GM12801 (cell line): ENCODE results near the gene FLRT1.

Source experiments
- TF ChIP-seq, protein P1 (sequence below): IDR thresholded peaks from one replicate; pipeline ENCODE4 v1.5.1; 2011; ENCODE audit warnings: control low read depth; ENCODE audit not compliant: insufficient read length; ENCODE audit errors: extremely low read depth

Gene FLRT1

DNA sequence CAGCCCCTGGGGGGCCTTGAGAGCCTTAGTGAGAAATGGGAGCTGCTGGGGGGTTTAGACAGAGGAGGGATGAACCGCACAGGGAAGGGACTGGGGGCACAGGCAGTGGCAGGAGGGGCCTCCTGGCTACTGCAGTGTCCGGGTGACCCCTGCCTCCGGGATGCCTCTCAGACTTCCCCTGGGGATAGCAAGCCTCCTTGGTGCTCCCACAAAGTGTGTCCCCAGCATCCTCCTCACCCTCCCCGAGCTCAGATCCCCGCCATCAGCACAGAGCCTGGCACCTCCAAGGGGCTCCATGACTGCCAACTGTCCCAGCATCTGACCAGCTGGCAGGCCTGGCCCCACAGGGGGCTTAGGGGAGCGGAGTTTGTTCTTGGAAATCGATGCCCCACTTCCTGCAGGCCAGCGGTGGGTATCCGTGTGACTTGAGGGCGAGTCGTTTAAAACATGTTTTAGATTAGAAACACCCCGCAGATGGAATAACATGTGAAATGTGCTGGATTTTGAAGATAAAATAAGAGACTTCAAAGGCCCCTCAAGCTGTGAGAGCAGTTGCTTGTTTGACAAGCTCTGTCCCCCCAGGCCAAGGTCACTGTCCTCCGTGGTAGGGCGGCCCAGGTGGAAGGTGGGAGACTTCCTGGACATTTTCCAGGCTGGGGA, 13.5 kb upstream of the FLRT1 start:
- TF ChIP-seq, protein P1, sequence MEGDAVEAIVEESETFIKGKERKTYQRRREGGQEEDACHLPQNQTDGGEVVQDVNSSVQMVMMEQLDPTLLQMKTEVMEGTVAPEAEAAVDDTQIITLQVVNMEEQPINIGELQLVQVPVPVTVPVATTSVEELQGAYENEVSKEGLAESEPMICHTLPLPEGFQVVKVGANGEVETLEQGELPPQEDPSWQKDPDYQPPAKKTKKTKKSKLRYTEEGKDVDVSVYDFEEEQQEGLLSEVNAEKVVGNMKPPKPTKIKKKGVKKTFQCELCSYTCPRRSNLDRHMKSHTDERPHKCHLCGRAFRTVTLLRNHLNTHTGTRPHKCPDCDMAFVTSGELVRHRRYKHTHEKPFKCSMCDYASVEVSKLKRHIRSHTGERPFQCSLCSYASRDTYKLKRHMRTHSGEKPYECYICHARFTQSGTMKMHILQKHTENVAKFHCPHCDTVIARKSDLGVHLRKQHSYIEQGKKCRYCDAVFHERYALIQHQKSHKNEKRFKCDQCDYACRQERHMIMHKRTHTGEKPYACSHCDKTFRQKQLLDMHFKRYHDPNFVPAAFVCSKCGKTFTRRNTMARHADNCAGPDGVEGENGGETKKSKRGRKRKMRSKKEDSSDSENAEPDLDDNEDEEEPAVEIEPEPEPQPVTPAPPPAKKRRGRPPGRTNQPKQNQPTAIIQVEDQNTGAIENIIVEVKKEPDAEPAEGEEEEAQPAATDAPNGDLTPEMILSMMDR, result no peak

DNA sequence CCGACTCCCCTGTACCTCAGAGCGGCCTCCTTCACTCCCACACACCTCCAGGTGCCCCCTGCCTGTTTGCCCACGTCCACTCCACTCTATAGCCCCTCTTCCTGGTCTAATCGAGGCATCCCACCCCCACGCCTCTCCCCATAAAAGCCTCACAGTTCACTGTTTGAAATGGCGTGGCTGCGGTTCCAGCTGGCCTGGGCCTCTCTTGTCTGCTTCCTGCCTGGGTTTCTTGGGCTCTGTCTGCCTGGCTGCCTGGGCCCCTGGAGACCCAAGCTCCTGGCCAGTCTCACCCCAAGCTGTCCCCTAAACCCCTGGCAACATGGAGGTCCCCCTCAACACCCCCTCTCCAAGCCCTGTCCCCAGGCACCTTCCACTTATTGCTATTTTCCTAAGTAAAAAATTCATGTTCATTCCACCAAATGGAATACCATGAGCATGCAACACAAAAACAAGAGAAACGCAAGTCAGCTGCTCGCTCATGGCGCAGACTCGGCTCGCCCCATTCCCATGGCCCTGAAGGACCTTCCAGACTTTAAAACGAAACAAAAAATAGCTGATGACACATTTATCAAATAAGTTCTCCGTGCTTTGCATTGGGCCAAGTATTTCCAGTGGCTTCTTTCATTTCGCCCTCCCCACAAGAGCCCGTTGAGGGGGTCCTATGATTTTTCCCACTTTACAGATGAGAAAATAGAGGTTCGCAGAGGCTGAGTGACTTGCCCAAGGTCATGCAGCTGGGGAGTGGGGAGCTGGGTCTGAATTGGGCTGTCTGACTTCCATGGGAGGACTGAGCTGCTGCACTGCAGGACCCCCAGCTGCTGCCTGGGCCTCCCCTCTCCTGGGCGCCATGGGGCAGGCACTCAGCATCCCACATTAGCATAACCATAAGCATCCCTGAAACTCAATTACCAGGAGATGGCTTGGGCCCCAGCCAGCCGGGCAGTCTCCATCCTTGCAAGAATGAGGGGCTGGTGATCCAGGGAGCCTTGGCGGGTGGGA, 11.7 kb upstream of the FLRT1 start:
- TF ChIP-seq, protein P1, result no peak

DNA sequence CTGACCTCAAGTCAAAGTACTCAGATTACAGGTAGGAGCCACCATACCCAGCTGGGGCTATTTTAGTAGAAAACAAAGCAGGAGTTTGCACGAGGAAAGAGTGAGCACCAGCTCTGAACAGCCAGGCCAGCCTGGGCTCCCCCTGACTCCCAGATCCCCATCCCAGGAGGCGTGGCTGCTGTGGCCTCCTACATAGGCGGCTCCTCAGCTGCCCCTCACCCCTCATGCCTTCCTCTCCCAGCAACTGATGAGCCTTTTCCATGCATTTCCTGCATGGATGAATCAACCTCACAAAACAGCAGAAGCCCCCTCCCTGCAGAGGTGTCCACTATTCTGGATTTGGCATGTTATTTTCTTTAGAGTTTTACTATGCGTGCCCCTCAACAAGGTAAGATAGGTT, 10.5 kb upstream of the FLRT1 start:
- TF ChIP-seq, protein P1, result no peak

DNA sequence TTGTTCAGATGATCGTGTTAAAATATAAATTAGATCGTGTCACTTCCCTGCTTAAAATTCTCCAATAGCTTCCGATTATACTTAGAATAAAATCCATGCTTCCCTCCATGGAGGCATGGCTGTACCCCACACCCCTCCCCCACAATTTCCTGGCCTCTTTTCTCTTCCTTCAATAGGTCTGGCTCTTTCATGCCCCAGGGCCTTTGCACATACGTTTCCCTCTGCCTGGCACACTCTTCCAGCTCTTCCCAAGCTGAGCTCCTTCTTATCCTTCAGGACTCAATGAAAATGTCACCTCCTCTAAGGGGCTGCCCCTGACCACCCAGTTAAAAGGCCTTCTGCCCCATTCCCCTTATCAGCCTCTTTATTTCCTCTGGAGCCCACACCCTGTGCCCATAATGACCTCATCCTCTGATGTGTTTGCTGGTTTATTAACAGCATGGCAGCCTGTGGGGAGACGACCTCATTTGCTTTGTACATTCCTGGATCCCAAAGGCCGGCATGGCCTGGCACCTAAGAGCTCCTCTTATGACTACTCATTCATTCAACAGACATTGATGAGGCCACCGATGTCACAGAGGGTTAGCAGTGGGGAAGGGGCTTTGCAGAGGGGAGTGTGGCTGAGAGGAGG, 9.0 kb upstream of the FLRT1 start:
- TF ChIP-seq, protein P1, result no peak

DNA sequence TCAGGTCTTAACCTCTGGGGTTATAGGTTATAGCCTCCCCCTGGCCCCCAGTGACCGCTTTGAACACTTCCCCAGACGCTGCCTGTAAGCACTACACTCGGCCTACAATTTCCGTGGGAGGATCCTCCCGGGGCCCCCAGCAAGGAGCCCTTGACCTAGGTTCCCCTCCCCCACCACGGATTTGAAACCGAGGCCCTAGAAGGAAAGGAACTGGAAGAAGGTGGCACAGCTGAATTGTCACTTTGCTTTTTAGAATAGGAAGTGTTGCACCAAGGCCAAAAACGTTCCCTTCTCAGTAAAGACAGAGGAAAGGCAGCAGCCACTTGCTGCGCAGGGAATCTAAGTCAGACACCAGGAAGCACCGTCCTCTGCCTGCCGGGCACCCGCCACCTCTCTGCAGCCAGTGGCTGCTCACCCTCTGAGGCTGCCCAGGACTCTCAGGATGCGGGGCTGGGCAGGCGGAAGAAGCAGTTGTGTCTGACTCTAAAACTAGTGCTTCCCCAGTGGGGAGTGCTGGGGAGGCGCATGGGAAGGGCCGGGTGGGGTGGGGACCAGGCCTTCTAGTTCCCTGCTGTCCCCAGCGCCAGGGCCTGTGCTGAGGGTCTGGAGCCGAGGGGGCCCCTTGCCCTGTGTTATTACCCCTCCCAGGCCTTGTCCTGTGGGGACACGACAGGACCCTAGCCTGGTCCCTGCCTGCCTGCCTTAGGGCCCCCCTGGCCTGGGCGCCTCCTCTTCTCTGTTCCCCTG, 7.9 kb upstream of the FLRT1 start:
- TF ChIP-seq, protein P1, result no peak

DNA sequence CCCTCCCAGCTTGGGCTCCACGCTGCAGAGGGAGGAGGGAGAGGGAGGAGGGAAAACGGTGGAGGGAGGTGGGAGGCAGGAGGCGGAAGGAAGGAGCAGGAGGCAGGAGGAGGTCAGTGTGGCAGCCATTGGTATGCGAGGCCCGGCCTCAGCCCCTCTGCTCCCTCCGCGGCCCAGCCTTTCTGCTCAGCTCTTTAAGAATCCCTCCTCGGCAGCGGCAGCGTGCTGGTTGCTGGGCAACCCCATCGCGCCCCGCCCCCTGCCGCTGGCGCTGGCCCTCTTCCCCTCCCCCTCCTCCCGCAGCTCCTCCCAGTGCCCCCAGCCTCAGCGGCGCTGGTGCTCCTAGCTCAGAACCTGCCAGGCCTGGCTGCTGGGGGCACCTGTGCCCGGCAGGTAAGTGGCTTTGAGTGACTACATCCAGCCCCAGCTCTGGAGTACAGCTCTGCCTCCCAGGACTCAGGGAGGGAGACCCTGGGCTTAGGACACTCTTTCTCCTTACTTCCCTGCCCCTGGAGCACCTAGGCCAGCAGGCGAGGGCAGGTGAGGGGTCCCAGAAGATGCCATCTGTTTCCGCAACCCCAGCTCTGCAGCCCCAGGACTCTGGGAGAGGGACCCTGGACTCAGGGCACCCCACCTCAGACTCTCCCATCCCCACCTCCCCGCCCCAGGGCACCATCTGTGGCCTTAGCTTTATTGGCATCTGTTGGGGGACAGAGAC, 7.2 kb upstream of the FLRT1 start:
- TF ChIP-seq, protein P1, result no peak
